Peyer's patch (tissue), 4 donors: Measurements from ENCODE around the gene CHN2.

Experiments used
- CTCF ChIP-seq, 6 experiments: fragments of 450-650 bp in 4 of 6; fragments of 200-600 bp in 2 of 6; sonication (generic) in 1 of 6; IDR thresholded peaks; one replicate each; pipeline ENCODE4 v1.5.1; 2017 to 2019; ENCODE audit warnings: antibody characterized with exemption in 6 of 6, mild to moderate bottlenecking in 3 of 6, moderate library complexity in 1 of 6
- POLR2A ChIP-seq, 2 donors: fragments of 450-650 bp; IDR thresholded peaks; one replicate each; pipeline ENCODE4 v1.5.1; 2017; ENCODE audit warnings: antibody characterized with exemption in 2 of 2, mild to moderate bottlenecking in 2 of 2, moderate library complexity in 2 of 2

DNA sequence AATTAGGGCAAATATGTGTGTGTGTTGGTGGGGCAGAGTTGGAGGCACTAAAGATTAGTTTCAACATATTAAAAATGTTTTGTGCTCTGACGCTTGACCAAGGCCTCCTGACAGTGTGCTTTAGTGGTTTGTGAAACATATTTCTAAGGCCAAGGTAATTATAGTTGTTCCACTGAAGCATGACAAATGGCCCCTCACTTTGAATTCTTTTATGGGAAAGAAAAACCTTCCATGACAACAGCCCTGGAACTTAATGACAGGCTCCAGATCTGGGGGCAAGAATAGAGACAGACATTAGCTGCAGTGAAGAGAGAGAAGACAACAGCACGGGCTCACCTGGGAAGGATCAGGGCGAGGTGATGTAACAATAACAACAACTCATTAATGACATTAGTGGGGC lies 155.8 kb downstream of the CHN2 start:
- no peak for TF ChIP-seq CTCF (IDR thresholded peaks at IDR 0.05)
- TF ChIP-seq POLR2A (IDR thresholded peaks at IDR 0.05): no peak
